ENCODE data around the gene MACROD2. TPM values are rescaled to one million over a fixed set of nuclear protein-coding genes. Genes with fewer than 3 reads are reported as not detected.

The MACROD2 gene
- polyA plus RNA-seq, 1 donor from 2014 or later = 23.2 TPM

- Histone ChIP-seq H3K36me3 (ENCODE audit: insufficient read depth, low read length) (no peaks in the 10 kb centered on the region), H3K4me3 (ENCODE audit: low read length) (no peak overlapping the region), H3K79me2 (replicated peaks; ENCODE audit: insufficient read depth, low read length) (no peaks in the 10 kb centered on the region), H2AFZ (ENCODE audit: low read depth, low read length) (no peak overlapping the region), H3K9ac (ENCODE audit: low read length) (no peak overlapping the region), H3K4me2 (ENCODE audit: low read length) (no peak overlapping the region), H3F3A (ENCODE audit: insufficient read depth, low read length, poor library complexity, severe bottlenecking) (no peaks in the 10 kb centered on the region), H4K20me1 (ENCODE audit: insufficient read depth) (no peaks in the 10 kb centered on the region), H3K27ac (ENCODE audit: low read length) (no peak overlapping the region), H3K9me2 (ENCODE audit: insufficient read depth, low read length) (no peaks in the 10 kb centered on the region), H3K9me3 (ENCODE audit: low read length) (no peaks in the 10 kb centered on the region), H3K27me3 (ENCODE audit: insufficient read depth, low read depth, low read length) (no peaks in the 10 kb centered on the region)
- no peak for TF ChIP-seq TAF1 (IDR thresholded peaks at IDR 0.05; ENCODE audit: low read depth)
- TF ChIP-seq MXI1 (conservative IDR thresholded peaks at IDR 0.05; ENCODE audit: poor library complexity, severe bottlenecking) = no peak
- TF ChIP-seq POLR2AphosphoS5 (IDR thresholded peaks at IDR 0.05) = no peak
- TF ChIP-seq REST (IDR thresholded peaks at IDR 0.05; ENCODE audit: borderline replicate concordance) = no peak
Measured at GRCh38 chr20:15675061-15675514, 1679.8 kb downstream of the MACROD2 start.

DNA sequence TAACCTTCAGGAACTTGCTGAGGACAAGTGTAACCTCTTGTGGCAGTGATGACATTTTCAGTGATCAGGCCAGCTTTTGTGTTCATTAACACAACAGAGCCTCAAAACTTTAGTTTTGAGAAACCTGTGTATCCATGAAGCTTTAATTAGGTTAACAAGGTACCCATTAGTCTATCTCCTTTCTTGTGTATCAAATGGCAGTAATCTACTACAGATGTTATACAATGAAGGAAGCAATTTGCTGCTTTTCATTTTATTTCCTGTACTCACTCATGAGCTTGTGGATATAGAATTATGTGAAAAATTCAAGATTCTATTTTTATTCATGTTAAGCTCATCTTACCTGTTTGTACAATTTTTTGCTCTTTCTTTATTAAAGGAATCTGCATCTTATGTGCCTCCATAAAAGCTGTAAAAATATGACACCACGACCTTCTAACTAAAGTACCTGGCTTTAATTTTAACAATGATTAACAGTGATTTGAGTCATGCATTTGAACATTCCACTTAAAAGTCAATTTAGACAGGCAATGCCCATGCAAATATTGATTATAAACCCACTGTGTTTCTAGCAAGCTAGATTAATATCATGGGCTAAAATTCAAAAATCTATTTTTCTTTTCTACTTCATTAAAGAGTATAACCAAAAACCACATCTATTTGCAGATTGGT lies 1680.6 kb downstream of the MACROD2 start:
- Histone ChIP-seq H3F3A (ENCODE audit: insufficient read depth, low read length, poor library complexity, severe bottlenecking) (no peaks in the 10 kb centered on the region), H3K4me3 (ENCODE audit: low read length) (no peak overlapping the region), H3K9ac (ENCODE audit: low read length) (no peak overlapping the region), H3K27ac (ENCODE audit: low read length) (no peak overlapping the region), H4K20me1 (ENCODE audit: insufficient read depth) (no peaks in the 10 kb centered on the region), H3K27me3 (ENCODE audit: insufficient read depth, low read depth, low read length) (no peaks in the 10 kb centered on the region), H3K79me2 (replicated peaks; ENCODE audit: insufficient read depth, low read length) (no peaks in the 10 kb centered on the region), H3K4me2 (ENCODE audit: low read length) (no peak overlapping the region), H3K9me2 (ENCODE audit: insufficient read depth, low read length) (no peaks in the 10 kb centered on the region), H3K36me3 (ENCODE audit: insufficient read depth, low read length) (no peaks in the 10 kb centered on the region), H3K9me3 (ENCODE audit: low read length) (no peaks in the 10 kb centered on the region), H2AFZ (ENCODE audit: low read depth, low read length) (no peak overlapping the region)
- TF ChIP-seq POLR2AphosphoS5 (IDR thresholded peaks at IDR 0.05) (no peak), EZH2 (IDR thresholded peaks at IDR 0.05; ENCODE audit: borderline replicate concordance, insufficient read depth, low read length, poor library complexity, severe bottlenecking) (no peak), MXI1 (conservative IDR thresholded peaks at IDR 0.05; ENCODE audit: poor library complexity, severe bottlenecking) (no peak), REST (IDR thresholded peaks at IDR 0.05; ENCODE audit: borderline replicate concordance) (no peak), RAD21 (conservative IDR thresholded peaks at IDR 0.05) (no peak), EP300 (conservative IDR thresholded peaks at IDR 0.05; ENCODE audit: poor library complexity, severe bottlenecking) (no peak), CTCF (IDR thresholded peaks at IDR 0.05; ENCODE audit: poor library complexity, severe bottlenecking) (no peak), SMC3 (conservative IDR thresholded peaks at IDR 0.05; ENCODE audit: poor library complexity) (no peak), TAF1 (IDR thresholded peaks at IDR 0.05; ENCODE audit: low read depth) (no peak)
